Measurements from ENCODE around the gene UBE2K.
A peak's percentile ranks its signal among the peaks of the same experiment; 100 is the strongest.
"Not testable (repeated sequence)": the region's sequence is repeated elsewhere in the genome, so short reads cannot be mapped to it uniquely, and the experiment has no call there.

Gene UBE2K

GRCh38 chr4:39697740-39698423, at the start of gene UBE2K:
Gene UBE2K (plus strand): TSS chr4:39698136. CDS start chr4:39698328, 192 bp downstream.
- FAIRE-seq (no peak), DNase-seq (ENCODE audit: insufficient read length, low spot score) (peak; percentile 71)
- no peak for TF ChIP-seq CTCF (IDR thresholded peaks at IDR 0.05; ENCODE audit: insufficient read depth, missing control alignments)

- DNase-seq (ENCODE audit: insufficient read length, low spot score) (no peak), FAIRE-seq (no peak)
- no peak for TF ChIP-seq CTCF (IDR thresholded peaks at IDR 0.05; ENCODE audit: insufficient read depth, missing control alignments)
These were observed 49.7 kb upstream of the UBE2K start for GRCh38 chr4:39648213-39648612.

- DNase-seq (ENCODE audit: insufficient read length, low spot score) = no peak
- no peak for TF ChIP-seq CTCF (IDR thresholded peaks at IDR 0.05; ENCODE audit: insufficient read depth, missing control alignments)
- no peak for FAIRE-seq
These were observed 48.9 kb upstream of the UBE2K start for GRCh38 chr4:39648827-39649558.

GRCh38 chr4:39649639-39650265, 48.2 kb upstream of the UBE2K start:
- no peak for DNase-seq (ENCODE audit: insufficient read length, low spot score)
- FAIRE-seq = no peak
- TF ChIP-seq CTCF (IDR thresholded peaks at IDR 0.05; ENCODE audit: insufficient read depth, missing control alignments) = no peak

- FAIRE-seq; DNase-seq (ENCODE audit: insufficient read length, low spot score): not testable (repeated sequence)
These were observed 46.4 kb upstream of the UBE2K start for GRCh38 chr4:39651586-39651985.

GRCh38 chr4:39655211-39655610, 42.7 kb upstream of the UBE2K start:
- FAIRE-seq = no peak
- DNase-seq (ENCODE audit: insufficient read length, low spot score) = no peak
- TF ChIP-seq CTCF (IDR thresholded peaks at IDR 0.05; ENCODE audit: insufficient read depth, missing control alignments) = no peak

- no peak for TF ChIP-seq CTCF (IDR thresholded peaks at IDR 0.05; ENCODE audit: insufficient read depth, missing control alignments)
- FAIRE-seq (no peak), DNase-seq (ENCODE audit: insufficient read length, low spot score) (no peak)
These were observed 42.1 kb upstream of the UBE2K start for GRCh38 chr4:39655876-39656275.

- not testable (repeated sequence) for DNase-seq (ENCODE audit: insufficient read length, low spot score); FAIRE-seq
These were observed 41.3 kb upstream of the UBE2K start for GRCh38 chr4:39656638-39657037.

Data from D721Med (cell line).